ENCODE results near the gene MYBPH.
A peak's percentile ranks its signal among the peaks of the same experiment; 100 is the strongest.

MYBPH gene

GRCh38 chr1:203178083-203178482 lies 2.5 kb upstream of the MYBPH start:
- peak in 1 of 2 experiments; percentile 45 for DNase-seq

- peak; percentile 2 to 45 for DNase-seq
Observed at GRCh38 chr1:203177470-203178039, 1.9 kb upstream of the MYBPH start.

GRCh38 chr1:203177036-203177405 lies 1.4 kb upstream of the MYBPH start:
- no peak for DNase-seq

GRCh38 chr1:203176273-203177035 lies 828 bp upstream of the MYBPH start:
- DNase-seq, result no peak

GRCh38 chr1:203175827-203176241 lies 208 bp upstream of the MYBPH start:
- no peak for DNase-seq

- DNase-seq, result no peak
Observed at GRCh38 chr1:203174324-203174985, 1.2 kb downstream of the MYBPH start.

GRCh38 chr1:203173566-203173965 lies 2.1 kb downstream of the MYBPH start:
- DNase-seq, result peak; percentile 86 to 97

GRCh38 chr1:203173011-203173555 lies 2.5 kb downstream of the MYBPH start:
- DNase-seq, result no peak

GRCh38 chr1:203172184-203173010 lies 3.2 kb downstream of the MYBPH start:
- DNase-seq, result peak; percentile 51 to 74

GRCh38 chr1:203171341-203172183 lies 4.1 kb downstream of the MYBPH start:
- DNase-seq, result no peak

- DNase-seq, result no peak
Observed at GRCh38 chr1:203170625-203171330, 4.8 kb downstream of the MYBPH start.

- no peak for DNase-seq
Observed at GRCh38 chr1:203169770-203170520, 5.7 kb downstream of the MYBPH start.

GRCh38 chr1:203168991-203169390 lies 6.6 kb downstream of the MYBPH start:
- DNase-seq, result no peak

- no peak for DNase-seq
Observed at GRCh38 chr1:203168256-203168786, 7.3 kb downstream of the MYBPH start.

GRCh38 chr1:203167913-203168200 lies 7.8 kb downstream of the MYBPH start:
- DNase-seq, result no peak

- no peak for DNase-seq
Observed at GRCh38 chr1:203167026-203167912, 8.4 kb downstream of the MYBPH start.

GRCh38 chr1:203166192-203166940 lies 9.3 kb downstream of the MYBPH start:
- peak in 1 of 2 experiments; percentile 30 for DNase-seq

- DNase-seq, result no peak
Observed at GRCh38 chr1:203165800-203166161, 9.8 kb downstream of the MYBPH start.

Data from NCI-H524 (cell line).